HG03558 (cell line): Measurements from ENCODE around the gene SMARCB1.

Experiments
- ATAC-seq: cut with Tn5 transposase; IDR thresholded peaks from one replicate; pipeline ENCODE4 v1.9.1; 2021; ENCODE audit warnings: moderate number of reproducible peaks; ENCODE audit not compliant: unreplicated experiment; ENCODE audit errors: extremely low read depth

SMARCB1 gene

DNA sequence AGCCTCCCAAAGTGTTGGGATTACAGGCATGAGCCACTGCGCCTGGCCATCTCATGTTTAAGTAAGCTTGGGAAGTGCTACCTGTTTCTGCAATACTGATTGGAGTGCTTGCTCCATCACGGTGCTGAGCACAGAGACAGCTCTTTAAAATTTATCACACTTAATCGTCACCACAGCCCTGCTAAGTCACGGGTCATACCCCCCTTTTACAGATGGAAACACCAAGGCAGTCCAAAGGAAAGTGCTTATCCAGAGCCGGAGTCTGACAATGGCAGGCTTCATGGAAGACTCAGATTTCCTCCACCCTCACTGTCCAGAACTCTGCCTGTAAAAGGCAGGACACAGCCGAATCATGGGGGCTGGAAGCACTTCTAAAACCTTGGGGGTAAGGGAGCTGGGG lies 26.7 kb upstream of the SMARCB1 start:
- no peak for ATAC-seq

GRCh38 chr22:23762842-23763578 lies 23.8 kb upstream of the SMARCB1 start, which contains the start of gene C22orf15:
C22orf15 (plus strand) TSS chr22:23762990; CDS start chr22:23763307, 317 bp downstream.
- ATAC-seq, result no peak

DNA sequence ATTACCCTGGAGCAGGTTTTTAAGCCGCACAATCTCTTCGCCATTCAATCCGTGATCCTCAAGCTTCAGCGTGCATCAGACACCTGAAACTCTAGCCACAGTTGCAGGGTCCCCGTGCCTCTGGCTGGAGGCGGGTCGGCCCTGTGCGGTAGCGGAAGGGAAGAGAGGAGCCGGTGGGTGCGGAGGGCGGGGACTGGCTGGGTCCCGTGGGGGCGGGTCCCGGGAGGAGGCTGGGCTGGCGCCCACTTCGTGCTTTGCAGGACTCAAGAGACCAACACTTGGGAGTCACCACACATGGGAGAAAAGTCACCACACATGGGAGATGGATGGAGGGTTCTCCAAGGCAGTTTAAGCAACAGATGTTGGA lies 23.2 kb upstream of the SMARCB1 start:
- ATAC-seq, result no peak

DNA sequence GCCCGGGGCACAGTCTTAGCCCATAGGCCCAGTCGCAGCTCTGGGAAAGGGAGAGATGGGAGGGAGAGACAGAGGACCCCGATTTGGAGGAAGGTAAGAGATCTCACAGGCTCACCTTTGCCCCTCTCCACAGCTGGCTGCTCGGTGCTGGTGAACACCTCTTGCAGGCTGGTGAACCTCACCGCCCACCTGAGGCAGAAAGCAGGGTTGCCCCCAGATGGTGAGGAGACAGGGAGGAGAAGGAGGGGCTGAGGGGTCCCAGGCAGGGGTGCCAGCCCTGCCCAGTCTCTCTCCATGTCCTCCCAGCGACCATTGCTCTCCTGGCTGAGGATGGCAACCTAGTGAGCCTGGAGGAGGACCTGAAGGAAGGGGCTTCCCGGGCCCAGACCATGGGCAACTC lies 22.8 kb upstream of the SMARCB1 start:
- ATAC-seq, result no peak

GRCh38 chr22:23764899-23765881 lies 21.6 kb upstream of the SMARCB1 start:
- ATAC-seq, result no peak

DNA sequence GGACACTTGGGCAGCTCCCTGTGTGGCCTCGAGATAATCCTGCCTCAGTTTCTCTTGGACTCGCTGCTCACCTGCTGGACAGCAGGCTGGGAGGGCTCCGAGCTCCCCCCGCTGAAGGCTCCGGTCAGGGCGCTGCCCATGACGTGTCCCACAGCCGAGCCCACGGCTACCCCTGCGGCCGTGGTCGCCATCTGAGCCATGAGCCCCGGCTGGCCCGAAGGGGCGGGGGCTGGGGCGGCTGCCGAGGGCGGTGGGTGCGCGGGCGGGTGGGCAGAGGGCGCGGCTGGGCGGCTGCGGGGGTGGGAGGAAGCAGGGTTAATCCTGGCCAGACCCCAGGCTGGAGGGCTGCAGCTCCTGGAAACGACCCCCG lies 19.5 kb upstream of the SMARCB1 start:
- ATAC-seq, result no peak

- ATAC-seq, result no peak
These were observed 18.9 kb upstream of the SMARCB1 start, which contains the start of gene CHCHD10 for GRCh38 chr22:23767673-23768548. CHCHD10 (minus strand) TSS chr22:23767972; CDS start chr22:23767874, 98 bp downstream.

DNA sequence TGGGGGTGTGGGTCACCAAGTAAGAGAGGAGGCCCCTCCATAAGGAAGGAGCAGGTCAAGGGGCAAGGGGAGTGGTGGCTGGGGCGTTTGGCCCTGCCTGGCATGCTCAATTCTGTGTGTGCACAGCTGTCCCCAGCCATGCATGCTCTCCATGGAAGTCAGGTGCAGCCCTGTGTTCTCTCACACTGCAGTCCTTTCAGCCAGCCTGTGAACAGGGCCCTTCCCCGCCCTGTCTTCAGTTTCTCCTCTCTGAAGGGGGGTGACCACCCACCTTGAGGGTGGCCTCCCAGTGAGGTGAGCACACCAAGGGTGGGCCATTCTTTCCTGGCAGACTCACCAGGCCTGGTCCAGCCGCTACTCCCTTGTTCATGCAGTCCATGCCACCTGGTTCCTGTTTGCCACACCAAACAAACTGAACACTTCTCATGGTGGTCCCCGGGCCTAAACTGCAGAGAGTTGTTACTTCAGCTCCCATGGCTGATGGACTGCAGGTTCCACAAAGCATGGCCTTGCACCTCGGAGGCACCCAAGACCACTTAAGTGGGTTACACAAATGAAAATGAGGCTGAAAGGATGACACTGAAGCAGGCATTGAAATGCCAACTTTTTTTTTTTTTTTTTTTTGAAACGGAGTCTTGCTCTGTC lies 17.3 kb upstream of the SMARCB1 start:
- no peak for ATAC-seq

GRCh38 chr22:23772315-23772648 lies 14.5 kb upstream of the SMARCB1 start:
- no peak for ATAC-seq

GRCh38 chr22:23772649-23773473 lies 13.9 kb upstream of the SMARCB1 start, which contains the start of gene MMP11:
MMP11 (plus strand) TSS chr22:23772849; CDS start chr22:23772871, 22 bp downstream.
- no peak for ATAC-seq

DNA sequence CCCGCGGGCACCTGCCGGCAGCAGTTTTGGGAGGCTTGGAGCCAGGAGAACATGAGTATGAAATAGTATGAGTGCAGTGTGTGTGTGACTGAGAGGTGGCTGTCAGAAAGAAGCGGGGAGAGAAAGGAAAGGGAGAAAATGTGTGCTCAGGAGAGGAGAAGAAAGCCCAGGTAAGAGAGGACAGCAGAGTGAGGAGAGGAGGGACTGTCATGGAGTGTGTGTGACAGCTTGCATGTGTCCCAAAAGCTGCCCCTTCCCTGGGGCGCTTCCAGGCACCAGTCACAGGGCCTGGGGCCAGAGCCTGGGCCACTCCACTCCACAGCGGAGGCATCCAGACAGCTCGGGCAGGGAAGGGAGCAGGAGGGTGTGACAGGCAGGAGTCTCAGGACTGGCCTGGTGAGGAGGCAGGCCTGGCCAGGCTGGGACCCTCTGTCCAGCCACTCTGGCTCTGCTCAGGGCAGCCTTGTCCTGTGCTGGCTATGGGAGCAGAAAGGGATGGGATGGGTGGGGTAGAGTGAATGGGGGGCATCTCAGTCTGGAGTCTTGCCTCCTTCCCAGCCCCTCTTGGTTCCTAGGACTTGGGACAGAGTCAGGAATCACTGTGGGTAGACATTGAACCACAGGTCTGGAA lies 13.2 kb upstream of the SMARCB1 start:
- no peak for ATAC-seq

DNA sequence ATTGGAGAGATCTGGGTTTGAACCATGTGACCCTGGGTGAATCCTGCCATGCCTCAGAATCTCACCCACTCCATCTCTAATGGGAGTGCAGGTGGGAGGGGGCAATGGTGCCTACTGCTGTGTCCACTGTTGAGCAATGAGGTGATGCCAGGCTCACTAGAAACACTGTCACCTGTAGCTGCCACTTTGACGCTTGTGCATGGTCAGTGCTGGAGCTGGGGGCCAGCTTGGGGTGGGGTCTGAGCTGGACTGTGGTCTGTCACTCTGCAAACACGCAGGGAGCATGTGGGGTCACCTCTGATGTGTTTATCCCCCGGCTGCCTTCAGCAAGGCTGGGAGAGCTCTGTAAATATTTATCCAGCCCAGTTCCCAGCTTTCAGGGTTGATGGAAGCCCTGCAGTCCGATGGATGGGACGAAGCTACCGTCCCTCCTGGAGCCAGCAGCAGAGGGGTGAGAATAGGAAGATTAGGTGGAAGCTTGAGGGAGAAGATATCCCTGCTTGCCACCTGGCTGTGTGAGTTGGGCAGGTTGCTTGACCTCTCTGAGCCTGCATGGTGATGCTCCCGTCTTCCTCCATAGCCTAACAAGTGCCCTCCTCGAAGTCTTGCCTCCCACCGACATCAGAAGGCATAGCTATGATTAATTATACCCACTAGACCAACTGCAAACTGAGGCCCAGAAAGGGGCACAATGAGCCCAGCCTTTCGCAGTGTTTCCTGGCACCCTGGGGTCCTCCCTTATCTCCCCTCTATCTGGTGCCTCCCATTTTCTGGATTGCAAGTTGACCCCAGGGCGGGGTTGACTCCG lies 12.4 kb upstream of the SMARCB1 start:
- no peak for ATAC-seq

- no peak for ATAC-seq
These were observed 11.8 kb upstream of the SMARCB1 start for GRCh38 chr22:23774922-23775436.

GRCh38 chr22:23775779-23776375 lies 10.9 kb upstream of the SMARCB1 start:
- no peak for ATAC-seq

DNA sequence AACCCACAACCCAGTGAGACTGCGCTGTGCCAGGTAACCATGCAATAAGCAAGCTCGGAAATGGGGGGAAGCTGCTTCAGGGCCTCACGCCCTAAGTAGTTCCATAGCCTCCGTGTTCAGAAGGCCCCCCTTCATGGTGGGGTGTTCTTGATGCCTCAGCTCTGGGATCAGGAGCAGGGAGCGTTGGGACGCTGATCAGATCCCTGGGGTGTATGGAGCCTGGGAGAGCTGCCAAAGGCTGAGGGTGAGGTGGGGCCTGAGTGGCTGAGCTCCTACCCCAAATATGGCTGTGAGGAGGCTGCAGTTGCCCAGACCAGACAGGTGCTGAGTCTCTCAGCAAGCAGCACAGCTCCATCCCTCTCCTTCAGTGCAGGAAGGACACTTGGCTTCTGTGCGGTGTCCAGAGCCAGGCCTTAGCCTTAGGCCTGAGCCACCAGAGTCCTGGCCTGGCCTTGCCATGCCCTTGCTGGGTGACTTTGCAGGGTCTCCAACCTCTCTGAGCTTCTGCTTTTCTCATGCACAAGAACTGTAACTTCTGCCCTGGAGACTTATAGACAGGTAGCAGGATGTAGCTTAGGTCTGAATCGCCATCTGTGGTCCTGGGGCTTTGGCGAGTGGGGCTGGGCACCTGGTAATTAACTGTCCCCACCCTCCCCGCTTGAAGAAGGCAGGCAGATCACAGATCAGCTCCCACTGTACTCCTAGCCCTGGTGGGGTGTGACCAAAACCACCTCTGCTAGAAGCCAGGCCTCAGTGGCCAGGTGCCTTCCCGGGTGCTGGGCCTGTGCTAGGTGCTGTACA lies 8.8 kb upstream of the SMARCB1 start:
- no peak for ATAC-seq

DNA sequence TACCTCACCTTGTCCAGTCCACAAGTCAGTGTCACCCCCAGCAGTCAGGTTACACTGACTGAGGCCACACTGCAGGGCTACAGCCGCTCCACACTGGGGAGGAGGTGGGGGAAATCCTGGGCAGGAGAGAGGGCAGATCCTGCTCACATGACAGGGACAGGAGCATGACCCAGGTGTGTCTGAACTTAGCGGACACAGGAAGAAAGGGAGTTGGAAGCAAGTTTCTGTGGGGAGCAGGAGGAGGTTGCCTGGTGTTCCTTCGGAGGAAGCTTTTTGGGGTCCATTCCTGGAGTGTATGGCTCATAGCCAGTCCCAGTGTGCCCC lies 8.2 kb upstream of the SMARCB1 start:
- no peak for ATAC-seq
